Esophagus muscularis mucosa (tissue), 4 donors: ENCODE results near the gene CDK14.

Source experiments
- EP300 ChIP-seq: sonication (generic); formaldehyde crosslinking; IDR thresholded peaks from one replicate; pipeline ENCODE4 v1.6.1; 2017; ENCODE audit warnings: antibody characterized with exemption
- POLR2A ChIP-seq: fragments of 450-650 bp; IDR thresholded peaks from one replicate; pipeline ENCODE4 v1.6.1; 2017; ENCODE audit warnings: antibody characterized with exemption, moderate library complexity, mild to moderate bottlenecking, low read depth
- TF ChIP-seq, protein P1 (sequence below), 3 experiments: fragments of 200-600 bp in 2 of 3; fragments of 450-650 bp in 1 of 3; sonication (generic) in 2 of 3; IDR thresholded peaks; one replicate each; pipeline ENCODE4 v1.5.1; 2017 to 2019; ENCODE audit warnings: antibody characterized with exemption in 3 of 3, mild to moderate bottlenecking in 2 of 3, moderate library complexity in 1 of 3

GRCh38 chr7:90574146-90574819, 21.8 kb upstream of the CDK14 start:
- TF ChIP-seq, protein P1, sequence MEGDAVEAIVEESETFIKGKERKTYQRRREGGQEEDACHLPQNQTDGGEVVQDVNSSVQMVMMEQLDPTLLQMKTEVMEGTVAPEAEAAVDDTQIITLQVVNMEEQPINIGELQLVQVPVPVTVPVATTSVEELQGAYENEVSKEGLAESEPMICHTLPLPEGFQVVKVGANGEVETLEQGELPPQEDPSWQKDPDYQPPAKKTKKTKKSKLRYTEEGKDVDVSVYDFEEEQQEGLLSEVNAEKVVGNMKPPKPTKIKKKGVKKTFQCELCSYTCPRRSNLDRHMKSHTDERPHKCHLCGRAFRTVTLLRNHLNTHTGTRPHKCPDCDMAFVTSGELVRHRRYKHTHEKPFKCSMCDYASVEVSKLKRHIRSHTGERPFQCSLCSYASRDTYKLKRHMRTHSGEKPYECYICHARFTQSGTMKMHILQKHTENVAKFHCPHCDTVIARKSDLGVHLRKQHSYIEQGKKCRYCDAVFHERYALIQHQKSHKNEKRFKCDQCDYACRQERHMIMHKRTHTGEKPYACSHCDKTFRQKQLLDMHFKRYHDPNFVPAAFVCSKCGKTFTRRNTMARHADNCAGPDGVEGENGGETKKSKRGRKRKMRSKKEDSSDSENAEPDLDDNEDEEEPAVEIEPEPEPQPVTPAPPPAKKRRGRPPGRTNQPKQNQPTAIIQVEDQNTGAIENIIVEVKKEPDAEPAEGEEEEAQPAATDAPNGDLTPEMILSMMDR (IDR thresholded peaks at IDR 0.05) = no peak
- TF ChIP-seq POLR2A (no peak), EP300 (no peak)
